WTC11 (cell line): ENCODE data around the gene SLC8A1.

Source experiments
- ATF2 ChIP-seq: sonication (generic); formaldehyde crosslinking; IDR thresholded peaks from 2 replicates; pipeline ENCODE4 v1.8.1; 2022; ENCODE audit warnings: low read depth, missing genetic modification reagents, borderline replicate concordance
- GABPB1 ChIP-seq: sonication (generic); formaldehyde crosslinking; IDR thresholded peaks from 2 replicates; pipeline ENCODE4 v1.8.1; 2023; ENCODE audit warnings: mild to moderate bottlenecking, missing genetic modification reagents
- MAX ChIP-seq: sonication (generic); formaldehyde crosslinking; IDR thresholded peaks from 2 replicates; pipeline ENCODE4 v1.8.0; 2022; ENCODE audit warnings: mild to moderate bottlenecking, missing genetic modification reagents
- ZBTB43 ChIP-seq: sonication (generic); formaldehyde crosslinking; IDR thresholded peaks from 2 replicates; pipeline ENCODE4 v1.8.1; 2023; ENCODE audit warnings: mild to moderate bottlenecking, missing genetic modification reagents
- TF ChIP-seq, protein P1 (sequence below): sonication (generic); formaldehyde crosslinking; IDR thresholded peaks from 2 replicates; pipeline ENCODE4 v1.8.0; 2022; ENCODE audit warnings: mild to moderate bottlenecking, missing genetic modification reagents
- TF ChIP-seq, protein P2 (sequence below): fragments of 200-600 bp; IDR thresholded peaks from 2 replicates; pipeline ENCODE4 v1.8.0; 2022; ENCODE audit warnings: antibody characterized with exemption

- TF ChIP-seq, protein P1, sequence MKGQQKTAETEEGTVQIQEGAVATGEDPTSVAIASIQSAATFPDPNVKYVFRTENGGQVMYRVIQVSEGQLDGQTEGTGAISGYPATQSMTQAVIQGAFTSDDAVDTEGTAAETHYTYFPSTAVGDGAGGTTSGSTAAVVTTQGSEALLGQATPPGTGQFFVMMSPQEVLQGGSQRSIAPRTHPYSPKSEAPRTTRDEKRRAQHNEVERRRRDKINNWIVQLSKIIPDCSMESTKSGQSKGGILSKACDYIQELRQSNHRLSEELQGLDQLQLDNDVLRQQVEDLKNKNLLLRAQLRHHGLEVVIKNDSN (CRISPR knock-in tag): no peak
- TF ChIP-seq, protein P2, sequence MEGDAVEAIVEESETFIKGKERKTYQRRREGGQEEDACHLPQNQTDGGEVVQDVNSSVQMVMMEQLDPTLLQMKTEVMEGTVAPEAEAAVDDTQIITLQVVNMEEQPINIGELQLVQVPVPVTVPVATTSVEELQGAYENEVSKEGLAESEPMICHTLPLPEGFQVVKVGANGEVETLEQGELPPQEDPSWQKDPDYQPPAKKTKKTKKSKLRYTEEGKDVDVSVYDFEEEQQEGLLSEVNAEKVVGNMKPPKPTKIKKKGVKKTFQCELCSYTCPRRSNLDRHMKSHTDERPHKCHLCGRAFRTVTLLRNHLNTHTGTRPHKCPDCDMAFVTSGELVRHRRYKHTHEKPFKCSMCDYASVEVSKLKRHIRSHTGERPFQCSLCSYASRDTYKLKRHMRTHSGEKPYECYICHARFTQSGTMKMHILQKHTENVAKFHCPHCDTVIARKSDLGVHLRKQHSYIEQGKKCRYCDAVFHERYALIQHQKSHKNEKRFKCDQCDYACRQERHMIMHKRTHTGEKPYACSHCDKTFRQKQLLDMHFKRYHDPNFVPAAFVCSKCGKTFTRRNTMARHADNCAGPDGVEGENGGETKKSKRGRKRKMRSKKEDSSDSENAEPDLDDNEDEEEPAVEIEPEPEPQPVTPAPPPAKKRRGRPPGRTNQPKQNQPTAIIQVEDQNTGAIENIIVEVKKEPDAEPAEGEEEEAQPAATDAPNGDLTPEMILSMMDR: no peak
- TF ChIP-seq MAX (CRISPR knock-in tag): no peak
- TF ChIP-seq GABPB1 (CRISPR knock-in tag): no peak
- TF ChIP-seq ZBTB43: no peak
- no peak for TF ChIP-seq ATF2 (CRISPR knock-in tag)
These were observed 17.1 kb downstream of the SLC8A1 start for GRCh38 chr2:40434731-40435271.
